ENCODE results near the gene EYS.

The EYS gene

DNA sequence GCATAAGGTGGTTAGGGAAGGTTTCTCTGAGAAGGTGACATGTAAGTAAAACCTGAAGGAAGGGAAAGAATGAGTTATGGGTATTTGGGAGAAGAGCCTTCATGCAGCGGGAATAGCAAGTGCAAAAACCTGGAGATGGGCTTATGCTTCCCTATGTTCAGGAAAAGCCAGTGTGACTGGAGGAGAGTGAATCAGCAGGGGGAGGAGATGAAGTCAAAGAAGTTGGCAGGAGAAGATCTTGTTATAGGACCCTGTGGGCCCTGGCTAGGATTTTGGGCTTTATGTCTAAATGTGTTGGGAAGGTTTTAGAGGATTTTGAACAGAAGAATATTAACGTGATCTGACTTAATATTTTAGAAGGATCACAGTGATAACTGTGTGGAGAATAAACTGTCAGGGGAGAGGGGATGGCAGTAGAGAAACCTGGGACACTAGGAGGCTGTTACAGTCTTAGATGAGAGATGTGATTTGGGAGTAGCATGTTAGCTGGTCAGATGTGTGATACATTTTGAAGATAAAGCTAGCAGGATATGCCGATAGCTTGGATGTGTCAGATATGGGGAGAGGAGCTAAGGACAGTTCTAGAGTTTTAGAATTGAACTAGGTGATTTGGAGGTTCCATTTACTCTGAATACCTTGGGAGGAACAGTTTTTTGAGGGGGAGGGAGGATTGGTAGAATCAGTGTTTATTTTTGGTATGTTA lies 2030.5 kb downstream of the EYS start:
- DNase-seq, result no peak

DNA sequence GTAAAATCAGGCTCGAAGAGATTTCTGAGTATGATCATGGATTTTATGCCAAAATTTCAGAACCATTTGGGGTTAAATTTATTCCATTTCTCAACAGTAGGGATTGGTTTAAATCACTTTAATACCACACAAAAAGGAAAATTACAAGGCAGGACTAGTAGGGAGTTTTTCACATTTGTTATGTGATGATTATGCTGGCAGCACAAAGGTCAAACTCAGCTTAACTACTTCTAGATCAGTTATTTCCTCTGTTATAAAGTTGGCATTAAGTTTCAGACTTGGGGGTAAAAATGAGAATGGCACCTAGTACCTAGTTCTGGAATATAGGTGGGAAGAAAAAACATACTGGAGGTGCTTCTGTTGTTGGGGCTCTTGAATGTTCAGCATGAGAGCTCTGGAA lies 2031.9 kb downstream of the EYS start:
- DNase-seq, result no peak

DNA sequence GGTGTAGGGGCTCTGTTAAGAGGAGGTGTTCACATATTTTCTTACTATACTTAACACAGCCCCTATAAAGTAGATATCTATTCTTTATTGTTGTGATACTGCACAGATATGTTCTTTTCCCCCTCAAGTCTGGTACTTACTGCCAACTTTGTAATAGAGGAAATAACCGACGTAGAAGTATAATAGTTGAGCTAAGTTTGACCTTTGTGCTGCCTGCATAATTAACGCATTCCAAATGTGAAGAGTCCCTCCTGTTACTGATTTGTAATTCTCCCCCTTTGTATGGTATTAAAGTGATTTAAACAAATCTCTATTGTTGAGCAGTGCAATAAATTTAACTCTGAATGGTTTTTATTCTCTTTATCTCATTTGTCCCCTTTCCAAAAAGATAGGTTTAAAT lies 2032.4 kb downstream of the EYS start:
- DNase-seq, result no peak

DNA sequence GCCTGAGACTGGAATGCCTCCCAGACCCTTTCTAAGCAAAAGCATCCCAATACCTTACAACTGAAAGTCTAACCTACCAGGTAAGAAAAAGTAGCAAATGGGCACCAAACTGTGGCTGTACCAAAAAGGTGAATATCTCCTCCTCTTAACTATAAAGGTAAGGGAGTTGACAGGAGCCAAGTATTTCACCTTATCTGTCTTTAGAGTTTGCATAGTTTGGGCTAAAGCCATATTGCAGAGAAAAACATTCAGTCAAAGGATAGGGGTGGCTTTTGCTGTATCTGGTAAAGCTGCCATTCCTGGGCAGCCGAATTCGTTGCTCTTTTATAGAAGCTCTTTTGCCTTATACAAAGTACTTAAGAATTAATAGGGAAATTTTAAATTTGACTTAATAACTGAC lies 2033.3 kb downstream of the EYS start:
- no peak for DNase-seq

DNA sequence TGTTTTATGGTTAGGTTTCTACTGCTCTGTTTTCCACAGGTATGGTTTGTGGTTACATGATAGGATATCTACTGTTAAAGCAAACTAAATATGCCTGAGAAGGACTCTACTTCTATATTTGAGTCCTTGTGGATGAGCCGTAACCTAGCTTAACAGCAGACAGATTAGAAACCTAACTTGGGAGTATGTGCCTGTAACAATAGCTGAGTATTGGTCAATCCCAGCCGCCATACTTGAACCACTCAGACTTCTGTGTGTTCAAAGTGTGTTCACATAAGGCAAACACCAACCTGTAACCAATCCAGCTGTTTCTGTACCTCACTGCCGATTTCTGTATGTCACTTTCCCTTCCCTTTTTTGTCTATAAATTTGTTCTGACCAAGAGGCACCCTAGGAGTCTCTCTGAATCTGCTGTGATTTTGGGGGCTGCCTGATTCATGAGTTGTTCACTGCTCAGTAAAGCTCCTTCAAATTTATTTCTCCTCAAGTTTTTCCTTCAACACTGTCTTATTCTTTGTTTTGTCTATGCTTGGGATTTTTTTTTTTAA lies 2034.4 kb downstream of the EYS start:
- no peak for DNase-seq

DNA sequence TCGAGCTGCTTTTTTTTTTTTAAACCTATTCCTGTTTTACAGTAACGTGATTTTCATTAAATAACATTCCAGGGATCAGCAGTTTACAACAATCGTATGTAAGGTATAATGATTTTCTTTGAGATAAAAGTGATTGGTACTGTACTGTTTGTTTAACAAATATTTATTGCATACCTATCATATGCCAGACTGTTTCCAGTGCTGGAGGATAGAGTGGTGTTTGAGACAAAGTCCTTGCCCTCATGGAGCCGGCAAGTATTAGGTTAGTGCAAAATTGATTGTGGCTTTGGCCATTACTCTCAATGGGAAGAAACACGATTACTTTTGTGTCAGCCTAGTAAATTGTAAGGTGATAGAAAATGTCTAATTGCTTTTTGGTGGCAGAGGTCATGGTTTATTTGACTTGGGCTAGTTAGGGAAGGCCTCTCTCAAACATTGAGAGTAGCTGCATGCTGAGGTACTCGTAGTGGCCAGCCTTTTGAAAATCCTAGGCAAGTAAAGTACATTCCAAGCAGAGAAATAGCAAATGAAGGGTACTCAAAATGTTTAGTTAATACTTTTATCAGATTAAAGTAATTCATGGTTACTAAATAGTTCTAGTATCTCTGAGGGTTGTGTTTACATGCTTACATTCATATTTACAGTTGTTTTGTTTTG lies 2035.8 kb downstream of the EYS start:
- no peak for DNase-seq
